HG03571 (cell line): ENCODE measurements around the gene ARMH3.

Experiments
- ATAC-seq: cut with Tn5 transposase; IDR thresholded peaks from one replicate; pipeline ENCODE4 v1.9.1; 2021; ENCODE audit not compliant: unreplicated experiment

The ARMH3 gene

GRCh38 chr10:101874252-101874651 is 181.7 kb downstream of the ARMH3 start:
- ATAC-seq: no peak

GRCh38 chr10:101867931-101868330 is 188.0 kb downstream of the ARMH3 start:
- ATAC-seq: no peak

- ATAC-seq: no peak
Observed at GRCh38 chr10:101859530-101859929, 196.4 kb downstream of the ARMH3 start.

- peak; percentile 74 for ATAC-seq
Observed at GRCh38 chr10:101858723-101859500, 197.1 kb downstream of the ARMH3 start.

GRCh38 chr10:101857802-101858476 is 198.0 kb downstream of the ARMH3 start:
- ATAC-seq: no peak

- ATAC-seq: no peak
Observed at GRCh38 chr10:101856626-101857025, 199.3 kb downstream of the ARMH3 start.

GRCh38 chr10:101851411-101852116 is 204.4 kb downstream of the ARMH3 start:
- ATAC-seq: no peak

GRCh38 chr10:101850749-101851148 is 205.2 kb downstream of the ARMH3 start:
- ATAC-seq: no peak

GRCh38 chr10:101848894-101849351 is 207.1 kb downstream of the ARMH3 start:
- no peak for ATAC-seq

- ATAC-seq: no peak
Observed at GRCh38 chr10:101848408-101848807, 207.6 kb downstream of the ARMH3 start.

- ATAC-seq: no peak
Observed at GRCh38 chr10:101845893-101846292, 210.1 kb downstream of the ARMH3 start.

GRCh38 chr10:101843032-101844021 is 212.6 kb downstream of the ARMH3 start, which contains the start of gene KCNIP2:
Gene KCNIP2 (minus strand): TSS chr10:101843800. CDS start chr10:101843568, 232 bp downstream.
- no peak for ATAC-seq

GRCh38 chr10:101841826-101842225 is 214.1 kb downstream of the ARMH3 start:
- ATAC-seq: no peak

GRCh38 chr10:101840741-101841453 is 215.1 kb downstream of the ARMH3 start:
- peak; percentile 58 for ATAC-seq

GRCh38 chr10:101840102-101840684 is 215.8 kb downstream of the ARMH3 start:
- no peak for ATAC-seq

- ATAC-seq: no peak
Observed at GRCh38 chr10:101839416-101840063, 216.4 kb downstream of the ARMH3 start.

GRCh38 chr10:101839002-101839401 is 217.0 kb downstream of the ARMH3 start:
- no peak for ATAC-seq

- no peak for ATAC-seq
Observed at GRCh38 chr10:101838416-101838970, 217.5 kb downstream of the ARMH3 start.

GRCh38 chr10:101837748-101838147 is 218.2 kb downstream of the ARMH3 start:
- no peak for ATAC-seq
